ENCODE measurements around the gene EP400. TPM values are rescaled to one million over a fixed set of nuclear protein-coding genes. Genes with fewer than 3 reads are reported as not detected.

EP400 gene
- total and polyA plus RNA-seq, 2 of the 13 experiments (the other 11 are each of a cell fraction or from before 2014, with no cell fraction given) = 4.9 to 5.0 TPM

DNA sequence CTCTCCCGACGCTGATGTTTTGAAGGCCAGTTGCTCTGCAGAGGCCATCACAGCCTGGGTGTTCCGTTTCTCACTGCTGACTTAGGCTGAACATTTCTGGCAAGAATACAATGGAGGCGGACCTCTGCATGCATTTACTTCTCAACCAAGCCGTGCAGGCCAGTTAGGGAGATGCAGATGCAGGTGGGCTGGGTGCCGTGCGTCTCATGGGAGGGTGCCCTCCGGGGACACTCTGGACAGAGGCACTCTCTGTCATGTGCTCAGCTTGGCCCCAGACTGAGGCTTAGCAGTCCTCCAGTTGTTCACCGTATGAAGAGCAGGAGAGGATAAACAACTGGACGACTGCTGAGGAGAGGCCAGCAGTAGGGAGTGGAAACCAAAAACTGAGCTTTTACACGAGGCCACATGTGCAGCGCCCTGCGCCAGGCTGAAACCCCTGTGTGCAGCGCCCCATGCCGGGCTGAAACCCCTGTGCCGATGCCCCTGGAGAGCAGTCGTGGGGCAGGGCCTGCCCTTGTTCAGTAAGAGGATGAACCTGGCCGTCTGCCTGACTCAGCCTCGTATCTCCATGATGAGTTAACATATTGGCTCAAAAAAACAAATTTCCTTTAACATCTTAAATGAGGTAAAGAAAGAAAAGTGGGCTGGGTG, 162.0 kb downstream of the EP400 start:
- Histone ChIP-seq H3K27me3 (ENCODE audit: control insufficient read depth in 1 of 2, insufficient read depth in 2 of 2, low read length in 2 of 2) (no peaks in the 10 kb centered on the region), H3K4me1 (ENCODE audit: insufficient read depth, low read length) (no peaks in the 10 kb centered on the region), H4K20me1 (ENCODE audit: insufficient read depth, low read length) (no peaks in the 10 kb centered on the region), H3K79me2 (ENCODE audit: insufficient read depth, low read length) (no peaks in the 10 kb centered on the region), H3K9ac (ENCODE audit: insufficient read depth, low read depth, low read length) (no peak overlapping the region), H3K4me2 (ENCODE audit: low read depth, low read length) (no peak overlapping the region), H2AFZ (ENCODE audit: low read length) (no peak overlapping the region), H3K9me3 (ENCODE audit: low read length) (no peaks in the 10 kb centered on the region), H3K27ac (ENCODE audit: extremely low read length, insufficient read depth, low read length) (no peak overlapping the region), H3K36me3 (replicated peaks in 1 of 2; ENCODE audit: control insufficient read depth in 1 of 2, insufficient read depth in 2 of 2, low read length in 2 of 2) (peaks cover 17 to 55% of the 10 kb centered on the region in 2 experiments; a peak in 4 of 5 replicates), H3K4me3 (replicated peaks in 1 of 3; ENCODE audit: insufficient read depth in 1 of 3, low read depth in 2 of 3, low read length in 3 of 3) (no peak overlapping the region)
- DNase-seq (ENCODE audit: low spot score) (no peak), FAIRE-seq (no peak), ATAC-seq (no peak; the same call in 2 of the 3 replicates)
- WGBS (ENCODE audit: low lambda C conversion rate) = 96% methylated on average over 16 of the region's 19 CpGs
- POLR2A ChIA-PET = no interaction called here
- in situ Hi-C loops (cut with HindIII; ENCODE audit: extremely low pct_ligation_motif_present, low pct_unique_long_range_greater_than_20kb) (no loop called here), intact Hi-C loops (cut with micrococcal nuclease; ENCODE audit: unreplicated experiment) (no loop called here)
- CTCF ChIA-PET (ENCODE audit: low intra/inter-chr PET ratio, low total read pairs) = no interaction called here
- no peak for TF ChIP-seq NCOA2 (CRISPR knock-in tag; IDR thresholded peaks at IDR 0.05)
- no peak for TF ChIP-seq SP5 (CRISPR knock-in tag; IDR thresholded peaks at IDR 0.05; ENCODE audit: borderline replicate concordance, low read depth)
- TF ChIP-seq ZNF12 (CRISPR knock-in tag; IDR thresholded peaks at IDR 0.05) = no peak
- no peak for TF ChIP-seq RBM39 (IDR thresholded peaks at IDR 0.05; ENCODE audit: low read depth, low read length, poor library complexity, severe bottlenecking)
- TF ChIP-seq, protein P1, sequence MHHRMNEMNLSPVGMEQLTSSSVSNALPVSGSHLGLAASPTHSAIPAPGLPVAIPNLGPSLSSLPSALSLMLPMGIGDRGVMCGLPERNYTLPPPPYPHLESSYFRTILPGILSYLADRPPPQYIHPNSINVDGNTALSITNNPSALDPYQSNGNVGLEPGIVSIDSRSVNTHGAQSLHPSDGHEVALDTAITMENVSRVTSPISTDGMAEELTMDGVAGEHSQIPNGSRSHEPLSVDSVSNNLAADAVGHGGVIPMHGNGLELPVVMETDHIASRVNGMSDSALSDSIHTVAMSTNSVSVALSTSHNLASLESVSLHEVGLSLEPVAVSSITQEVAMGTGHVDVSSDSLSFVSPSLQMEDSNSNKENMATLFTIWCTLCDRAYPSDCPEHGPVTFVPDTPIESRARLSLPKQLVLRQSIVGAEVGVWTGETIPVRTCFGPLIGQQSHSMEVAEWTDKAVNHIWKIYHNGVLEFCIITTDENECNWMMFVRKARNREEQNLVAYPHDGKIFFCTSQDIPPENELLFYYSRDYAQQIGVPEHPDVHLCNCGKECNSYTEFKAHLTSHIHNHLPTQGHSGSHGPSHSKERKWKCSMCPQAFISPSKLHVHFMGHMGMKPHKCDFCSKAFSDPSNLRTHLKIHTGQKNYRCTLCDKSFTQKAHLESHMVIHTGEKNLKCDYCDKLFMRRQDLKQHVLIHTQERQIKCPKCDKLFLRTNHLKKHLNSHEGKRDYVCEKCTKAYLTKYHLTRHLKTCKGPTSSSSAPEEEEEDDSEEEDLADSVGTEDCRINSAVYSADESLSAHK (CRISPR knock-in tag; IDR thresholded peaks at IDR 0.05; ENCODE audit: borderline replicate concordance) = no peak
- TF ChIP-seq MEIS1 (CRISPR knock-in tag; IDR thresholded peaks at IDR 0.05; ENCODE audit: borderline replicate concordance) = no peak
- TF ChIP-seq FOXK2 (IDR thresholded peaks at IDR 0.05) = no peak
- no peak for TF ChIP-seq HDAC1 (CRISPR knock-in tag; IDR thresholded peaks at IDR 0.05)
- no peak for TF ChIP-seq ZNF792 (CRISPR knock-in tag; IDR thresholded peaks at IDR 0.05)
- TF ChIP-seq ZNF549 (CRISPR knock-in tag; IDR thresholded peaks at IDR 0.05) = no peak
- TF ChIP-seq, protein P2, sequence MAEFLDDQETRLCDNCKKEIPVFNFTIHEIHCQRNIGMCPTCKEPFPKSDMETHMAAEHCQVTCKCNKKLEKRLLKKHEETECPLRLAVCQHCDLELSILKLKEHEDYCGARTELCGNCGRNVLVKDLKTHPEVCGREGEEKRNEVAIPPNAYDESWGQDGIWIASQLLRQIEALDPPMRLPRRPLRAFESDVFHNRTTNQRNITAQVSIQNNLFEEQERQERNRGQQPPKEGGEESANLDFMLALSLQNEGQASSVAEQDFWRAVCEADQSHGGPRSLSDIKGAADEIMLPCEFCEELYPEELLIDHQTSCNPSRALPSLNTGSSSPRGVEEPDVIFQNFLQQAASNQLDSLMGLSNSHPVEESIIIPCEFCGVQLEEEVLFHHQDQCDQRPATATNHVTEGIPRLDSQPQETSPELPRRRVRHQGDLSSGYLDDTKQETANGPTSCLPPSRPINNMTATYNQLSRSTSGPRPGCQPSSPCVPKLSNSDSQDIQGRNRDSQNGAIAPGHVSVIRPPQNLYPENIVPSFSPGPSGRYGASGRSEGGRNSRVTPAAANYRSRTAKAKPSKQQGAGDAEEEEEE (CRISPR knock-in tag; IDR thresholded peaks at IDR 0.05; ENCODE audit: borderline replicate concordance) = no peak
- no peak for TF ChIP-seq POGZ (CRISPR knock-in tag; IDR thresholded peaks at IDR 0.05)
- no peak for TF ChIP-seq ZNF850 (CRISPR knock-in tag; conservative IDR thresholded peaks at IDR 0.05)
- no peak for TF ChIP-seq ZNF224 (CRISPR knock-in tag; IDR thresholded peaks at IDR 0.05)
- TF ChIP-seq, protein P3, sequence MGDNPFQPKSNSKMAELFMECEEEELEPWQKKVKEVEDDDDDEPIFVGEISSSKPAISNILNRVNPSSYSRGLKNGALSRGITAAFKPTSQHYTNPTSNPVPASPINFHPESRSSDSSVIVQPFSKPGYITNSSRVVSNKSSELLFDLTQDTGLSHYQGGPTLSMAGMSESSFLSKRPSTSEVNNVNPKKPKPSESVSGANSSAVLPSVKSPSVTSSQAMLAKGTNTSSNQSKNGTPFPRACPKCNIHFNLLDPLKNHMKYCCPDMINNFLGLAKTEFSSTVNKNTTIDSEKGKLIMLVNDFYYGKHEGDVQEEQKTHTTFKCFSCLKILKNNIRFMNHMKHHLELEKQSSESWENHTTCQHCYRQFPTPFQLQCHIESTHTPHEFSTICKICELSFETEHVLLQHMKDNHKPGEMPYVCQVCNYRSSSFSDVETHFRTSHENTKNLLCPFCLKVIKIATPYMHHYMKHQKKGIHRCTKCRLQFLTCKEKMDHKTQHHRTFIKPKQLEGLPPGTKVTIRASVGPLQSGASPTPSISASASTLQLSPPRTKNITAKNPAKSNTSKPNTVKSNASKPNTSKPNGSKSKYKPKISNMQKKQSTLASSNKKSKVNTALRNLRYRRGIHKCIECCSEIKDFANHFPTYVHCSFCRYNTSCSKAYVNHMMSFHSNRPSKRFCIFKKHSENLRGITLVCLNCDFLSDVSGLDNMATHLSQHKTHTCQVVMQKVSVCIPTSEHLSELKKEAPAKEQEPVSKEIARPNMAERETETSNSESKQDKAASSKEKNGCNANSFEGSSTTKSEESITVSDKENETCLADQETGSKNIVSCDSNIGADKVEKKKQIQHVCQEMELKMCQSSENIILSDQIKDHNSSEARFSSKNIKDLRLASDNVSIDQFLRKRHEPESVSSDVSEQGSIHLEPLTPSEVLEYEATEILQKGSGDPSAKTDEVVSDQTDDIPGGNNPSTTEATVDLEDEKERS (CRISPR knock-in tag; IDR thresholded peaks at IDR 0.05) = no peak
- TF ChIP-seq MED8 (CRISPR knock-in tag; IDR thresholded peaks at IDR 0.05; ENCODE audit: insufficient replicate concordance) = no peak
- TF ChIP-seq AGO2 (optimal IDR thresholded peaks at IDR 0.05; ENCODE audit: low read depth, low read length) = no peak
- no peak for TF ChIP-seq KLF16 (CRISPR knock-in tag; IDR thresholded peaks at IDR 0.05)
- TF ChIP-seq ZSCAN25 (CRISPR knock-in tag; IDR thresholded peaks at IDR 0.05) = no peak
- BruUV-seq (replicated peaks) = no TSS peak
